Cardiac fibroblast (primary cell): ENCODE data around the gene TMEM63B.
"Not testable (repeated sequence)": the region's sequence is repeated elsewhere in the genome, so short reads cannot be mapped to it uniquely, and the experiment has no call there.

Experiments used
- DNase-seq, 2 donors: peaks; one replicate each; pipeline versions ENCODE4 v3.0.0 to v3.0.0-alpha.2; 2010; ENCODE audit warnings: low read depth in 2 of 2
- H3K4me3 ChIP-seq, 2 donors: replicated peaks in 1 of 2; 1 replicate in 1 of 2; 2 replicates in 1 of 2; pipeline ENCODE4 v1.5.1; 2011; ENCODE audit warnings: low read depth in 2 of 2, low read length in 2 of 2, mild to moderate bottlenecking in 2 of 2, moderate library complexity in 1 of 2
- CTCF ChIP-seq: IDR thresholded peaks from one replicate; pipeline ENCODE4 v1.5.1; 2011; ENCODE audit warnings: low read depth, mild to moderate bottlenecking, low read length, inconsistent platforms

Gene TMEM63B

GRCh38 chr6:44135875-44136274 lies 8.5 kb downstream of the TMEM63B start:
- DNase-seq, result no peak

GRCh38 chr6:44138717-44139350 lies 11.5 kb downstream of the TMEM63B start:
- no peak overlapping the region for H3K4me3 ChIP-seq
- no peak for DNase-seq
- TF ChIP-seq CTCF, result no peak

More at GRCh38 chr6:44135875-44136274, 8.5 kb downstream of the TMEM63B start:
- TF ChIP-seq CTCF, result no peak
- no peak overlapping the region for H3K4me3 ChIP-seq

DNA sequence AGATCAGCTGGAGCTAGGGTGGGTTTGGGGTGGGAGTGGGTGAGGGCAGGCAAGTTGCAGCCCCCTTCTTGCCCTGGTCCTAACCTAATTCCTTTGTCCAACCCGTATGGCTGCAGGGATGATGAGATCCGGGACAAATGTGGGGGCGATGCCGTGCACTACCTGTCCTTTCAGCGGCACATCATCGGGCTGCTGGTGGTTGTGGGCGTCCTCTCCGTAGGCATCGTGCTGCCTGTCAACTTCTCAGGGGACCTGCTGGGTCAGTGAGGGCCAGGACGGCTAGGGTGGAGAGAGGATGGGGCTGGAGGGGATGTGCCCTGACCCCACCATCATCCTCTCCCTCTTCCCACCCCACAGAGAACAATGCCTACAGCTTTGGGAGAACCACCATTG lies 12.0 kb downstream of the TMEM63B start:
- TF ChIP-seq CTCF, result no peak
- DNase-seq, result no peak
- no peak overlapping the region for H3K4me3 ChIP-seq

GRCh38 chr6:44142835-44143234 lies 15.5 kb downstream of the TMEM63B start:
- DNase-seq, result no peak
- no peak overlapping the region for H3K4me3 ChIP-seq
- no peak for TF ChIP-seq CTCF

DNA sequence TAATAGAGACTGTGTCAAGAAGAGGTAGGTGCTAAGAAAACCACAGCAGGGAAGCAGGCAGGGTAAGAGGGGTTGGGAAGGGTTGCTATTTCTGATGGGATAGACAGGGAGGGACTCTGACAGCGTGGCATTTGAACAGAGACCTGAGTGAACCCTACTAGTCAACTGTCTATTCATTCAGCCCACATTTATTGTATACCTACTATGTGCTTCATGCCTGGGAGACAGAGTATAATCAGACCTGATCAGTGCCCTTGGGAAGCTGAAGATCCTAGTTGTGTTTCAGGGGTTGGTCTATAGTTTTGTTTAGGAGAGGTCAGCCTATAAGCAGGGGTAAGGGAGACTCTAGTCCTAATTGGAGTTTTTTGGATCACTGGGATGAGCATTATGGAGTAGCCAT lies 16.4 kb downstream of the TMEM63B start:
- TF ChIP-seq CTCF, result no peak
- DNase-seq, result no peak
- H3K4me3 ChIP-seq, result no peak overlapping the region

DNA sequence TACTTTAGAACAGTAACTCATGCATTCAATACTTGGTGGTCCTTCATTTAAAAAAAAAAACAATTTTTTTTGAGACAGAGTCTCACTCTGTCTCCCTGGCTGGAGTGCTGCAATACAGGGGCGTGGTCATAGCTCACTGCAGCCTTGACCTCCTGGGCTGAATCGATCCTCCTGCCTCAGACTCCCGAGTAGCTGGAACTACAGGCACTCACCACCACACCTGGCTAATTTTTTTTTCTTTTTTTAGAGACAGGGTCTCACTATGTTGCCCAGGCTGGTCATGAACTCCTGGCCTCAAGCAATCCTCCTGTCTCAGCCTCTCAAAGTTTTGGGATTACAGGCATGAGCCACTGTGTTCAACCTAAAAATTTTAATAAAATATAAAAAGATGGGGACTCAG lies 17.2 kb downstream of the TMEM63B start:
- not testable (repeated sequence) for DNase-seq

DNA sequence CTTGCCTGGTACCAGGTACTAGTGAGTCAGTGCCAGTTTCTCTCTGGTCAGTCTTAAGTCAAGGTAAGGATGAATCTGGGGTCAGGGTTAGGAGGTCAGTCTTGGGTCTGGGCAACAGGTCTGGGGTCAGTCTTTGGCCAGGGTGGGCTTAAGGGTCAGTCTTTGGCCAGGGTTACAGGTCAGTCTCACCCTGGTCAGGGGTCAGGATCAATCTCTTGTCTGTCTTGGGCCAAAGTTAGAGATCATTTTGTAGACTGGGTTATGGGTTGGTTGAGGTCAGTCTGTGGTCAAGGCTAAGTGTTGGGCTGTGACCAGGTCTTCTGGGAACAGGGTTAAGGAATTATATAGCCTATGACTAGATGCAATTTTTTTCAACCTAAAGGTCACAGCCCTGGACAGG lies 18.5 kb downstream of the TMEM63B start:
- no peak for TF ChIP-seq CTCF
- DNase-seq, result no peak
- H3K4me3 ChIP-seq, result no peak overlapping the region

More for the DNA sequence above, 17.2 kb downstream of the TMEM63B start:
- H3K4me3 ChIP-seq, result not testable (repeated sequence)
